AG10803 (cell line): ENCODE data around the gene CFDP1.

Experiments used
- DNase-seq: peaks from one replicate; pipeline ENCODE4 v3.0.0; 2010; ENCODE audit warnings: low read depth
- H3K4me3 ChIP-seq: 2 replicates; pipeline ENCODE4 v1.5.1; 2011; ENCODE audit warnings: mild to moderate bottlenecking, low read length, control low read depth
- TF ChIP-seq, protein P1 (sequence below): conservative IDR thresholded peaks from 2 replicates; pipeline ENCODE4 v1.5.1; 2011; ENCODE audit warnings: mild to moderate bottlenecking, low read length, control low read depth, inconsistent platforms

CFDP1 gene

DNA sequence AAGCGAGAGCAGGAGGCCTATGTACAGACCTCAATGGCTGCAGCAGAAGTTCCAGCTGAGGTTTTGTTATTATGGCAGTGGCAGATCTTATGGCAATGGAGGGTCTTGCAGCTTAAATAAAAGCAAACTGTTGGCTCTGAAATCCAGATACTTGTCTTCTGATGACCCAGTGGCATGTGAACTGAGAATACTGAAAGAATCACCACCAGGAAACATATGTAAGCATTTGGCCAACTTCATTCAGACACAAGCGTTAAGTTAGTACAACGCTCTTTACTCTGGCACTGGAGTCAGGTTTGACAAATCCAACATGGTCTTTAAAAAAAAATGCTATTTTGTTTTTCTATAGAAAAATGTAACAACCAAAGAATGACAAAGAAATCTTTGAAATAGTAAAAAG, 70.5 kb downstream of the CFDP1 start:
- no peak for DNase-seq
- H3K4me3 ChIP-seq = no peak overlapping the region
- TF ChIP-seq, protein P1, sequence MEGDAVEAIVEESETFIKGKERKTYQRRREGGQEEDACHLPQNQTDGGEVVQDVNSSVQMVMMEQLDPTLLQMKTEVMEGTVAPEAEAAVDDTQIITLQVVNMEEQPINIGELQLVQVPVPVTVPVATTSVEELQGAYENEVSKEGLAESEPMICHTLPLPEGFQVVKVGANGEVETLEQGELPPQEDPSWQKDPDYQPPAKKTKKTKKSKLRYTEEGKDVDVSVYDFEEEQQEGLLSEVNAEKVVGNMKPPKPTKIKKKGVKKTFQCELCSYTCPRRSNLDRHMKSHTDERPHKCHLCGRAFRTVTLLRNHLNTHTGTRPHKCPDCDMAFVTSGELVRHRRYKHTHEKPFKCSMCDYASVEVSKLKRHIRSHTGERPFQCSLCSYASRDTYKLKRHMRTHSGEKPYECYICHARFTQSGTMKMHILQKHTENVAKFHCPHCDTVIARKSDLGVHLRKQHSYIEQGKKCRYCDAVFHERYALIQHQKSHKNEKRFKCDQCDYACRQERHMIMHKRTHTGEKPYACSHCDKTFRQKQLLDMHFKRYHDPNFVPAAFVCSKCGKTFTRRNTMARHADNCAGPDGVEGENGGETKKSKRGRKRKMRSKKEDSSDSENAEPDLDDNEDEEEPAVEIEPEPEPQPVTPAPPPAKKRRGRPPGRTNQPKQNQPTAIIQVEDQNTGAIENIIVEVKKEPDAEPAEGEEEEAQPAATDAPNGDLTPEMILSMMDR = no peak

DNA sequence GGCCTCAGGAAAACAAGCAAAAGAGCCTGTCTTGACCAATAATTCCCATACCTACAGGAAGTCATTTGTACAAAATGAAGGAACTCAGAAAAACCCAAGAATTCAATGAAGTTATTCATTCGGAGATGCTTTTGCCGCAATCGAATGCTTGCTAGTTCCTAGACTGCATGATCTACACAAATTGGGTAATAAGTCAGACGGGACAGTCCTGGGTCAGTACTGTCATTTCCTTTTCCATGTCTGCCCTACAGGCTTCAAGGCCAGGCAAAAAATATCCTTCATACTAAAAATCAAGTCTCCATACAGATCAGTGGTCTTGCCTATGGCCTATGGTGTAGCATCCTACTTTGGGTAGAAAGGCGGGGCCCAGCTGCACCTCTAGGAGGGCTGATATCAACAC, 71.4 kb downstream of the CFDP1 start:
- H3K4me3 ChIP-seq = no peak overlapping the region
- TF ChIP-seq, protein P1 = no peak
- DNase-seq = no peak

DNA sequence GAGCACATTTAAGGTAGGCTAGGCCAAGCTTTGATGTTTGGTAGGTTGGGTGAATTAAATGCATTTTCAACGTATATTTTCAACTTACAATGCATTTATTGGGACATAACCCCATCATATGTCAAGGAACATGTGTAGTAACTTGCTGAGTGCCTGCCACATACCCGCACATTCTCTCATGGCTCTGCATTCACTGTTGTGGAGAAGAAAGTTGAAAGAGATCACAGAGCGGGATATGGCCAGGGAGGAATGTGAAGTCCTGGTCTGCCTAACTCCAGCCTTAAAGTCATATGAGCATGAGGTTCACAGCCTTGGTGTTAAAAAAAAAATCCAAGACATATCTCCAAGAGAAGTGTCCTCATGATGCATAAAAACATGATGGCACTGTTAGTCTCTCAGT, 79.1 kb downstream of the CFDP1 start:
- no peak overlapping the region for H3K4me3 ChIP-seq
- TF ChIP-seq, protein P1 = no peak
- DNase-seq = no peak

DNA sequence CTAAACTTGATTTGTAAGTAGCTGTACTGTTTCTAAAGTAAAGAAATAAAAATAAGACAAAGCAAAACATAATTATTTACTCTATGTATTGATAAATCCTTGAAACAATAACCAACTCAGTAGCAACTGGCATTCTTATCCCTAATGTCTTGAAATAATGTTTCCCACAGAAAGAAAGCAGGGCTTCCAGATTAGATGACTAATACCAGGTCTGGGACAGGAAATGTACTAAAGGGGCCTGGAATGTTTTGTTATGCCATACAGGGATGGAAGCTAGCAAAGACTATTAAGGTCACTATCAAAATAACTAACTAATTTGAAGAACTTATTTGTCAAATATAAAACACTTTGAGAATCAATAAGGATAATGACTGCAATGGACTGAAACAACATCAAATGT, 82.1 kb downstream of the CFDP1 start:
- TF ChIP-seq, protein P1 = no peak
- peak; percentile 77 for DNase-seq
- no peak overlapping the region for H3K4me3 ChIP-seq

DNA sequence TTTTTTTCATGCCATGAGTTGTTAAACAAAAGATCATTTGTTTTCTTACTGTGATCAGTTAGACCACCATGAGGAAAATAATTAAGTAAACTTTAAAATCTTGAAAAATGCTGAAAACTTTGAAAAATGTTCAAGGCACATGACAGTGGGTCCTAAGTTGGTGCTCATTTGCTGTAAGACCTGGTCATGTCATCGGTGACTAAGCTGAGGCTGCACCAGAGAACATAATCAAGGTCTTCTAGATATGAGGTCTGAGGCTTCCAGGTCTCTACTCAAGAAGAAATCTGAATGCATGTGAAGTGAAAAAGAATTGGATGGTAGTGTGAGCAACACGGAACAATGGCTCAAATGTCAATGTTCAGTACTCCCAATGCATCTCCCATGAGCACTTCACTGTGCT, 87.6 kb downstream of the CFDP1 start:
- TF ChIP-seq, protein P1 = no peak

DNA sequence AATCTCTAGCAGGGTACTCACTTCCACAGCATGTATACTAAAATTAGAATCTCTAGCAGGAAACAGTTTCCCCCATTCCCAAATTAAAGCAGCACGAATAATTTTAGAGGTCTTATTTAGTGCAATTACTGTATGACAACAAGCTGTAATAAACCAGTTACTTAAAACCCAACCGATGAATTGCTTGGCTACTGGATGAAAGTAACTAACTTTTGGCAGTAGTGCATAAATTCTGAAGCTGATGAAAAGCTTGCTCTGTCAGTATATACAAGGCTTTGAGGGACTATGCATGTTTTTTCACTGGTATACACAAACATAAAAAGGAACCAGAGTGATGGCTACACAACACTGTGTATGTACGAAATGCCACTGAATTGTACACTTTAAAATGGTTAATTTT, 89.4 kb downstream of the CFDP1 start:
- TF ChIP-seq, protein P1 = no peak

More for the DNA sequence above, 87.6 kb downstream of the CFDP1 start:
- H3K4me3 ChIP-seq = no peak overlapping the region
- DNase-seq = no peak

DNA sequence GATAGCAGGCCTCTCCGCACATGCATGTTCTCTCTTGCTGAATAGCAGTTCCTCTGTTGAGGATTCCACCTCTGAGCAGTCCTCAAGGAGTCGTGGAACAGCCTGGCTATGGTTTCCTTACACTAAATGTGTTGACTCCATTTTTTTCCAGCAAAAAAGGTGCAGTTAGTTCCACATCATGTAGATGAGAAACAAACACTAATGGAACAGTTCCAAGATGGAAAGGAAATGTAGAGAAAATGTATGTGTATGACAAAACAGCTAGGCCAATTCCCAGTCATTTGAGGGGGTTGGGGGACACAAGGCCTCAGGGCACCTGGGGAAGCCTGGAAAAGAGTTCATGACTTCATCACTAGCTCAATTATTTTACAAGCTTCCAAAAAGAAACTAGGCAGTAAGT, 90.0 kb downstream of the CFDP1 start:
- no peak overlapping the region for H3K4me3 ChIP-seq
- TF ChIP-seq, protein P1 = no peak
- DNase-seq = no peak

More for the DNA sequence above, 89.4 kb downstream of the CFDP1 start:
- DNase-seq = no peak
- no peak overlapping the region for H3K4me3 ChIP-seq
